Measurements from ENCODE around the gene GNA14. TPM values are rescaled to one million over a fixed set of nuclear protein-coding genes. Genes with fewer than 3 reads are reported as not detected.

Gene GNA14
- total RNA-seq, 2 donors from 2014 or later = 1.6 to 5.3 TPM

DNA sequence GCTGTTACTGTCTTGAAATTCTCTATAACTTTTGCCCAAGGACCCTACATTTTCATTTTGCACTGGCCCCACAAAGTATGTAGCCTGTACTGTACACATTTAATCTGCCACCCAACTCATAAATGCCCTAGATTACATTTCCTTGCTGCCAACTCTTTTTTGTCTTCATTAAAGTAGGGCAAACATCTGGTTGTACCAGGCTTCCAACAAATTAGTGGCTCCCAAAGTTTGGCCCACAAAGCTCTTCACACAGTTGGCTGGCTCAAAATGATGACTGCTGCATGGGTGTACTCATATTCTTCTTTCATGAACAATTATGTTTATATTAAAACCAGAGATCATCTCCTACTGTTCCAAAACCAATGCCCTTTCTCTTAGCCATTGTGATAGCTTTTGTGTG lies 45.3 kb downstream of the GNA14 start:
- no peaks in the 10 kb centered on the region for H3K36me3 ChIP-seq (replicated peaks in 1 of 2; ENCODE audit: insufficient read depth in 1 of 2, low read depth in 2 of 2)
- no peak for TF ChIP-seq POLR2A (IDR thresholded peaks at IDR 0.05)
- TF ChIP-seq, protein P1, sequence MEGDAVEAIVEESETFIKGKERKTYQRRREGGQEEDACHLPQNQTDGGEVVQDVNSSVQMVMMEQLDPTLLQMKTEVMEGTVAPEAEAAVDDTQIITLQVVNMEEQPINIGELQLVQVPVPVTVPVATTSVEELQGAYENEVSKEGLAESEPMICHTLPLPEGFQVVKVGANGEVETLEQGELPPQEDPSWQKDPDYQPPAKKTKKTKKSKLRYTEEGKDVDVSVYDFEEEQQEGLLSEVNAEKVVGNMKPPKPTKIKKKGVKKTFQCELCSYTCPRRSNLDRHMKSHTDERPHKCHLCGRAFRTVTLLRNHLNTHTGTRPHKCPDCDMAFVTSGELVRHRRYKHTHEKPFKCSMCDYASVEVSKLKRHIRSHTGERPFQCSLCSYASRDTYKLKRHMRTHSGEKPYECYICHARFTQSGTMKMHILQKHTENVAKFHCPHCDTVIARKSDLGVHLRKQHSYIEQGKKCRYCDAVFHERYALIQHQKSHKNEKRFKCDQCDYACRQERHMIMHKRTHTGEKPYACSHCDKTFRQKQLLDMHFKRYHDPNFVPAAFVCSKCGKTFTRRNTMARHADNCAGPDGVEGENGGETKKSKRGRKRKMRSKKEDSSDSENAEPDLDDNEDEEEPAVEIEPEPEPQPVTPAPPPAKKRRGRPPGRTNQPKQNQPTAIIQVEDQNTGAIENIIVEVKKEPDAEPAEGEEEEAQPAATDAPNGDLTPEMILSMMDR (IDR thresholded peaks at IDR 0.05) = no peak
- H3K4me1 ChIP-seq = peaks cover 10% of the 10 kb centered on the region
- H3K27ac ChIP-seq = no peak overlapping the region
- intact Hi-C loops (cut with DNase I) = no loop called here
- DNase-seq (no peak), ATAC-seq (no peak)
- no peaks in the 10 kb centered on the region for H3K9me3 ChIP-seq
- no peaks in the 10 kb centered on the region for H3K27me3 ChIP-seq
- H3K4me3 ChIP-seq = no peak overlapping the region

DNA sequence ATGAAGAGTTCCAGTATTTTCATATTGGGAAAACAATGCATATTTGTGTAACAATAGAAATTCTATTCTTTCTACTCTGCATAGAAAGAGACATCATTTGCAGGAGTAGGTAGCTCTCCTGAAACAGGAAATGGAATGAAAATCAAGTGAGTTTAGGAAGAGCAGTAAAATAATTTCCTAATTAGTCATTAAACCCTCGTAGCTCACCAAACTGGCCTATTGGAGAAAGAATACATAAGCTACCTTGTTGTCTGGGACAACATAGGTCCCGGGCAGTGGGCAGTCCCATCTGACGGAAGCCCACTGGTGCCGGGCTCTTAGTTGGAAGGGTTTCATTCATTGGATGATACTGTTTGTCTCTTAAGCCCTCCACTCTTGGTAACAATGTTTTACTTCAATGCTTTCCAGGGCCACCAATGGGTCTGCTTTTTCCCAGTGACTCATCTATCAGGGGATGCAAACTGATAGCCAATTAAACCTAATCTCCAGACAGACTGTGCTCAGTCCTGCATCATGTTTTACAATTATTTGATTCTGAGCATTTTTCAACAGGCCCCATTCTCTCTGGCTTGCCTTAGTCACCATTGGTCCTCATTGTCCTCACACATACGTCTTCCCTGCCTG lies 46.5 kb downstream of the GNA14 start:
- Histone ChIP-seq H3K4me3 (no peak overlapping the region), H3K27ac (no peak overlapping the region), H3K27me3 (no peaks in the 10 kb centered on the region), H3K9me3 (no peaks in the 10 kb centered on the region), H3K4me1 (peaks cover 12% of the 10 kb centered on the region), H3K36me3 (replicated peaks in 1 of 2; ENCODE audit: insufficient read depth in 1 of 2, low read depth in 2 of 2) (no peaks in the 10 kb centered on the region)
- ATAC-seq (no peak), DNase-seq (no peak)
- no peak for TF ChIP-seq POLR2A (IDR thresholded peaks at IDR 0.05)
- TF ChIP-seq, protein P1 (IDR thresholded peaks at IDR 0.05) = no peak
- intact Hi-C loops (cut with DNase I) = no loop called here
- 81 to 87% methylated on average over 5 of the region's 5 CpGs for WGBS, 2 donors

DNA sequence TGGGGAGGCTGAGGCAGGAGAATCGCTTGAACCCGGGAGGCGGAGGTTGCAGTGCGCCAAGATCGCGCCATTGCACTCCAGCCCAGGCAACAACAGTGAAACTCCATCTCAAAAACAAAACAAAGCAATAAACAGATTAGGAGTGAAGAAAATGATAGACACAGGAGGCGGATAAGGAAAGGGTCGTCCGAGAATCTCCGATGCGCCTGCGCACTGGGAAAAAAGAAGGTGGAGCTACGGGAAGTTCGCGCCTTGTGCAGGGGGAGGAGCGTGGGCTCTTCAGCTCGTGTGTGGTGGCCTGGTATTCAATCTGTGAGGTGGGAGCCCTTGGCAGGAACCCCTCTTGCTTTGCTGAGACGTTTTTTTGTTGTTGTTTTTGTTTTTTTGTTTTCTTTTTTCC lies 47.3 kb downstream of the GNA14 start:
- Histone ChIP-seq H3K36me3 (replicated peaks in 1 of 2; ENCODE audit: insufficient read depth in 1 of 2, low read depth in 2 of 2) (no peaks in the 10 kb centered on the region), H3K27ac (no peak overlapping the region), H3K4me3 (no peak overlapping the region), H3K27me3 (no peaks in the 10 kb centered on the region), H3K9me3 (no peaks in the 10 kb centered on the region), H3K4me1 (peaks cover 12% of the 10 kb centered on the region)
- WGBS, 2 donors = 85 to 89% methylated on average over 18 of the region's 18 CpGs
- DNase-seq (no peak), ATAC-seq (no peak)
- intact Hi-C loops (cut with DNase I) = no loop called here
- TF ChIP-seq POLR2A (IDR thresholded peaks at IDR 0.05) = no peak
- TF ChIP-seq, protein P1 (IDR thresholded peaks at IDR 0.05) = no peak

DNA sequence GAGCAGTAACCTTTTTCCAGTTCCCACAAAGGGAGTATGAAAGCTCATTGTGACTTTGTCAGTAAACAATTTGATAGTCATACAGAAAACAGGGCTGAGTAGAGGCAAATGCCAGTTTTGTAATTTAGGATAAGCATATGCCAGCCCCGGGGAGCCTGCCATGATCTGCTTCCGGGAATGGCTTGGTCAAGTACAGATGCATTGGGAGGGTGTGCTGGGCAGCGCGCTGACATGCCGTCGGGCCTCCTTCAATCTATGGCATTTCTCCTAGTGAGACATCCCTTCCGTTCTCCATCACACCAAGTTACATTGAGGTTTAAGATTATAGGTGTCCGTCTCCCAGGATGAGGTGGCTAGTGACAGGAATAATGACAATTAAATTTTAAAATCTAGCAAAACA lies 48.6 kb downstream of the GNA14 start:
- Histone ChIP-seq H3K27me3 (no peaks in the 10 kb centered on the region), H3K4me1 (peaks cover 12% of the 10 kb centered on the region), H3K4me3 (no peak overlapping the region), H3K36me3 (replicated peaks in 1 of 2; ENCODE audit: insufficient read depth in 1 of 2, low read depth in 2 of 2) (no peaks in the 10 kb centered on the region), H3K9me3 (no peaks in the 10 kb centered on the region), H3K27ac (no peak overlapping the region)
- ATAC-seq = no peak
- intact Hi-C loops (cut with DNase I) = no loop called here
- no peak for DNase-seq
- 91 to 92% methylated on average over 8 of the region's 8 CpGs for WGBS, 2 donors
- TF ChIP-seq POLR2A (IDR thresholded peaks at IDR 0.05) = no peak
- TF ChIP-seq, protein P1 (IDR thresholded peaks at IDR 0.05) = no peak

DNA sequence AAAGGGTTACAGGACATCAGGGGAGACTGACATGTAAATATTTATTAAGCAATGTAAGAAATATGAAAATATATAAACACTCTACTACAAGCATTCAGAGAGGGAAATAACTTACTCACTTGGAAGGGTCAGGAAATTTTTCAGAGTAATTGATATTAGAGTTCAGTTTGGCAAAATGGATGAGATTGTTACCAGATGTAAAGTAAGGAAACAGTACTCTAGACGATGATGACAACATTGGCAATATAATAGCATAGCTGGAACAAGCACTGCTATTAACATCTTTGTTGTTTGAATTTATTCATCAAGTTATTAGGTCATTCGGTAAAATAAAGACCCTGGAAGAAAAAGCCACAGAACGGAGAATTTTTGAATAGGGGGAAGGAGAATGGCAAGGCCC lies 49.1 kb downstream of the GNA14 start:
- intact Hi-C loops (cut with DNase I) = no loop called here
- DNase-seq (no peak), ATAC-seq (no peak)
- Histone ChIP-seq H3K9me3 (no peaks in the 10 kb centered on the region), H3K27me3 (no peaks in the 10 kb centered on the region), H3K27ac (no peak overlapping the region), H3K4me3 (no peak overlapping the region), H3K36me3 (replicated peaks in 1 of 2; ENCODE audit: insufficient read depth in 1 of 2, low read depth in 2 of 2) (no peaks in the 10 kb centered on the region), H3K4me1 (peaks cover 12% of the 10 kb centered on the region)
- 64 to 67% methylated on average over 3 of the region's 3 CpGs for WGBS, 2 donors
- no peak for TF ChIP-seq POLR2A (IDR thresholded peaks at IDR 0.05)
- TF ChIP-seq, protein P1 (IDR thresholded peaks at IDR 0.05) = no peak
